HCT116 (cell line): ENCODE data around the gene MOCS2.

Source experiments
- CTCF ChIP-seq, 3 experiments: fragments of 200-600 bp in 1 of 3; sonication (generic) in 1 of 3; IDR thresholded peaks in 2 of 3; conservative IDR thresholded peaks in 1 of 3; 2 replicates each; pipeline ENCODE4 v1.5.1; 2012 to 2017; ENCODE audit warnings: low read depth in 2 of 3, low read length in 2 of 3, antibody characterized with exemption in 1 of 3, borderline replicate concordance in 1 of 3, control low read depth in 1 of 3, mild to moderate bottlenecking in 1 of 3, mixed read lengths in 1 of 3, mixed run types in 1 of 3, moderate library complexity in 1 of 3; ENCODE audit not compliant: insufficient read depth in 1 of 3
- EZH2 ChIP-seq: fragments of 200-600 bp; sonication (generic); IDR thresholded peaks from 2 replicates; pipeline ENCODE4 v1.6.1; 2017; ENCODE audit warnings: antibody characterized with exemption, mixed run types
- MAX ChIP-seq: IDR thresholded peaks from 2 replicates; pipeline ENCODE4 v1.6.1; 2012
- POLR2A ChIP-seq: IDR thresholded peaks from 2 replicates; pipeline ENCODE4 v1.7.0; 2011; ENCODE audit warnings: borderline replicate concordance; ENCODE audit not compliant: insufficient read depth, insufficient read length; ENCODE audit errors: extremely low read depth
- POLR2AphosphoS5 ChIP-seq: IDR thresholded peaks from 2 replicates; pipeline ENCODE4 v1.6.1; 2011; ENCODE audit warnings: mild to moderate bottlenecking, low read depth, low read length, moderate library complexity
- SIN3A ChIP-seq: IDR thresholded peaks from 2 replicates; pipeline ENCODE4 v1.6.1; 2012; ENCODE audit warnings: low read depth
- SP1 ChIP-seq: IDR thresholded peaks from 2 replicates; pipeline ENCODE4 v1.6.1; 2012; ENCODE audit warnings: low read depth
- ZFX ChIP-seq: fragments of 450-650 bp; IDR thresholded peaks from 2 replicates; pipeline ENCODE4 v1.6.1; 2017

DNA sequence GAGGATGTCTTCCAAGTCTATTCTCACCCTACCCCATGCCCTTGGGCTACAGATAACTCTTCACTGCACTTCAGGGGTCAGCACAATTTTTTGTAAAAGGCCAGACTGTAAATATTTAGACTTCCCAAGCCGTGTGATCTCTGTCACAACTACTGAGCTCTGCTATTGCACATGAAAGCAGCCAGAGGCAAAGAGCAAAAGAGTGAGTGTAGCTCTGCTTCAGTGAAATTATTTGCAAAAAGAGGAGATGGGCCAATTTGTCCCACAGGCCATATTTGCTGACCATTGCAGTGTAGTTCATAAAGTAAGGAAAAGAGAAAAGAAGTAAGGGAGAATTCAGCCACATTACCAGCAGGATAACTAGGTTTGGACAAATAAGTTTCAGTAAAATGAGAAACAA, 7.0 kb upstream of the MOCS2 start:
- no peak for TF ChIP-seq CTCF (IDR thresholded peaks at IDR 0.05 in 2 of 3, conservative IDR thresholded peaks at IDR 0.05 in 1 of 3; ENCODE audit: borderline replicate concordance in 1 of 3, insufficient read depth in 1 of 3, low read depth in 2 of 3, low read length in 2 of 3)
- no peak for TF ChIP-seq EZH2
- no peak for TF ChIP-seq POLR2A
- no peak for TF ChIP-seq SIN3A
- TF ChIP-seq MAX, result no peak
- TF ChIP-seq POLR2AphosphoS5, result no peak
- TF ChIP-seq ZFX, result no peak
- TF ChIP-seq SP1, result no peak
